Tongue (tissue), 2 donors: ENCODE data around the gene ALPL. TPM values are rescaled to one million over a fixed set of nuclear protein-coding genes. Genes with fewer than 3 reads are reported as not detected.

ENCODE experiments used
- DNase-seq: peaks from one replicate; pipeline ENCODE4 v3.0.0-alpha.2; 2015
- total RNA-seq: library from RNA; depleted of rRNA; stranded (reverse); fragments of >200 nt; gene quantifications from one replicate; pipeline ENCODE4 v1.2.3, GENCODE V29; 2014

The ALPL gene
- total RNA-seq, 1 donor from 2014 or later = 3.8 TPM

- no peak for DNase-seq
Observed at GRCh38 chr1:21576031-21576797, 67.0 kb downstream of the ALPL start.

DNA sequence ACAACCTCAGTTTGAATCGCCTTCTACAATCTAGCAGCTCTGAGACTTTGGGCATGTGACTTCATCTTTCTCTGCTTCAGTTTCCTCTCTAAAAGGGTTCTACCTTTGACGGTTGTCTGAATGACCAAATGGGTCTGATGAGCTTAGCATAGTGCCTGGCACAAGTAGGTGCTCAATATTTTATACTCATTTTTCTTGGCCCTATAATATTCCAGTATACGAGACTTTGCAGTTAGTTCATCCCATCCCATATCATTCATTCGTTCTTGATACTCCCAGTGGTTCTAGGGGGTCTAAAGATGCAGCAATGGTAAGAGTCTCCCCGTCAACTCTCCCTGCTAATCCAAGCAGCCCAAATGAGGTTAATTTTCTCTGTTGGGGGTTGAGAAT, 67.6 kb downstream of the ALPL start:
- DNase-seq = no peak

GRCh38 chr1:21577324-21577723, 68.1 kb downstream of the ALPL start:
- no peak for DNase-seq

- DNase-seq = no peak
Observed at GRCh38 chr1:21577933-21578332, 68.7 kb downstream of the ALPL start.

DNA sequence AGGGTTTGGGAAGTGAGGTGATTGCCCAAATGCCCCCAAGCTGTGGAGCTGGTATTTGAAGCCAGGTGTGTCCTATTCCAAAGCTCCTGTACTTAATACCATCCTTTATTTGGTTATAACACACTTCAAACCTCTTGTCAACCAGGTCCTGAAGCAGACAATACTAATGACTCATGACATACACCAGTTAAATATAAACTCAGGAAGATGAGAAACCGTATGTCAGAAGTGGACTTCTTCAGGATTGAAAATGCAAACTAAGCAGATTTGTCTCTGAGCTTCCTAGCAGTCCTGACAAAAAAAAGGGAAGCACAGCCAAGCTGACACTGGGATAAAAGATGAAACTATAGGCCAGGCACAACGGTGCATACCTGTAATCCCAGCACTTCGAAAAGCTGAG, 70.6 kb downstream of the ALPL start:
- no peak for DNase-seq

- DNase-seq = no peak
Observed at GRCh38 chr1:21584096-21584495, 74.9 kb downstream of the ALPL start.

- no peak for DNase-seq
Observed at GRCh38 chr1:21585037-21585436, 75.8 kb downstream of the ALPL start.

GRCh38 chr1:21586222-21586621, 77.0 kb downstream of the ALPL start:
- peak; percentile 28 for DNase-seq

GRCh38 chr1:21586846-21587601, 77.8 kb downstream of the ALPL start:
- DNase-seq = peak; percentile 38

- DNase-seq = no peak
Observed at GRCh38 chr1:21587602-21587953, 78.4 kb downstream of the ALPL start.

- no peak for DNase-seq
Observed at GRCh38 chr1:21589618-21590017, 80.4 kb downstream of the ALPL start.

- DNase-seq = peak; percentile 43
Observed at GRCh38 chr1:21590126-21590880, 81.1 kb downstream of the ALPL start.

DNA sequence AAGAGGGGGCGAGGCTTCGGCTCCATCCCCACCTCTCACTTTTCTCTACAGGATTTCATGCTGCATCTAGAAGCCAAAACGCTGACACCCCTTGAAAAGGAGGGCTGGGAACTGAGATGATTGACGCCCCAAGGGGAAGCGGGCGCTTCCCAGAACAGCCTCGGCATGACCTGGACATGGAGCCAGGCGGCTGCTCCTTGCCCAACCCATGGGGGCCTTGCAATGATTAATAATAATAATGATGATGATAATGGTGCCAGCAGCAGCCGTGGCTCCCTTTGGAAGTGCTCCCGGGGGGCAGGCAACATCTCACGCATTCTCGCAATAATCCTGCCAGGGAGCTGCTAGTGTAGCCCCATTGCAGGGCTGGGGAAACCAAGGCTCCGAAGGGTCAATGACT, 81.7 kb downstream of the ALPL start:
- DNase-seq = no peak

- no peak for DNase-seq
Observed at GRCh38 chr1:21592086-21592865, 83.1 kb downstream of the ALPL start.

DNA sequence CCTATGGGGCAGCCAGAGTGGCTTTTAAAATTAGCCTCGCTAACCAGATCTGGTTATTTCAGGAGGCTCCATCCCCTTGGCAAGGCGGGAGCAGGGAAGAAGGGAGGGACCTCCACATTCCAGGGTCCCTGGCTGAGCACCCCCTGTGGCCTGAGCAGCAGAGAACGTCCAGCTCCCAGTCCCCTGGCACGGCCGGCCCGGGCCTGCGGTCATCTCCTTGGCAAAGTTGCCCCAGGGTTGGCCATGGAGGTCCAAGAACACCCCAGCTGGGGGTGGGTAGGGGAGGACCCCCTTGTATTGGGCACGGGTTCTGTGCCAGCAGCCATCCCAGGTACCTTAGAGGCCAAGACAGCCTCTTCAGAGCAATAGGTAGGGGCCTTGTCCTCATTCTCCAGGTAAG, 84.0 kb downstream of the ALPL start:
- DNase-seq = no peak

GRCh38 chr1:21594501-21594900, 85.3 kb downstream of the ALPL start:
- no peak for DNase-seq

- peak; percentile 71 for DNase-seq
Observed at GRCh38 chr1:21594935-21595897, 86.0 kb downstream of the ALPL start.

DNA sequence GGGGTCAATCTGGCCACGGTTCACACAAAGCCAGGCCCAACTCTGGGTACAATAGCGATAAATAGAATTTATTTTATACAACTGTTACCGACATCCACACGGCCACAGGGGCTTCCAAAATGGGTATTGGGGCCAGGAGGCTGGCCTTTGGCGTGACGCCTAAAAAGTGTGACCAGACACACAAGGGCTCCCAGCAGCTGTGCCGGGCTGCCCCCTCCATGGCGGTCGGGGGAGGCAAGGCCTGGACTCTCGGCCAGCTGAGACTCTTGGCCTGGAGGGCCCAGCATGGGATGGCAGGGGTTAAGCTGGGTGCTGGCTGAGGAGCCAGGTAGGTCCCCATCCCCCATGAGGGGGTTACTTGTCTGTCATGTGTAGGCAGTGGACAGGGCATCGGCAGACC, 87.0 kb downstream of the ALPL start:
- peak; percentile 67 for DNase-seq

DNA sequence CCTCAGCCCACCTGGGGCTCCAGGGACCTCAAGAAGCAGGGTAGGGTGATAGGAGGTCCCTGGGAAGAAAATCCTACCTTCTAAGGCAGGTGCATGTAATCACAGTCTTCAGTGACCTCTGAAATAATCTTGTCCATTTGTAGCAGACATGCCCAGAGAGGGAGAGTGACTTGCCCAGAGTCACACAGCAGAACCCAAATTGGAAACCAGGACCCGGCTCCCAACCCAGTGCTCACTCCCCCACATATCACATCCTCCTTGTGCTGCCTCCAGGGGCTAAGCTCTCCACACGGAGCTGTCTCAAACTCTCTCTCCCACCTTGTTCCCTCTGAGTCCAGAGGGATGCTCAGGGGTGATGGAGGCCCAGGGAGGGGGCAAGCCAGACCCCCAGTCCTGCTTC, 87.4 kb downstream of the ALPL start:
- DNase-seq = no peak

- no peak for DNase-seq
Observed at GRCh38 chr1:21597753-21598152, 88.5 kb downstream of the ALPL start.

GRCh38 chr1:21598417-21598816, 89.2 kb downstream of the ALPL start:
- DNase-seq = no peak
